ENCODE results near the gene SH3PXD2A.

SH3PXD2A gene

GRCh38 chr10:103798511-103798910 is 56.9 kb downstream of the SH3PXD2A start:
- no peak overlapping the region for H3K27ac ChIP-seq
- H3K4me1 ChIP-seq (ENCODE audit: control insufficient read depth in 1 of 2, insufficient read depth in 1 of 2, low read depth in 1 of 2, low read length in 1 of 2): no peaks in the 10 kb centered on the region
- no peaks in the 10 kb centered on the region for H3K9me3 ChIP-seq
- no peaks in the 10 kb centered on the region for H3K27me3 ChIP-seq
- TF ChIP-seq, protein P1, sequence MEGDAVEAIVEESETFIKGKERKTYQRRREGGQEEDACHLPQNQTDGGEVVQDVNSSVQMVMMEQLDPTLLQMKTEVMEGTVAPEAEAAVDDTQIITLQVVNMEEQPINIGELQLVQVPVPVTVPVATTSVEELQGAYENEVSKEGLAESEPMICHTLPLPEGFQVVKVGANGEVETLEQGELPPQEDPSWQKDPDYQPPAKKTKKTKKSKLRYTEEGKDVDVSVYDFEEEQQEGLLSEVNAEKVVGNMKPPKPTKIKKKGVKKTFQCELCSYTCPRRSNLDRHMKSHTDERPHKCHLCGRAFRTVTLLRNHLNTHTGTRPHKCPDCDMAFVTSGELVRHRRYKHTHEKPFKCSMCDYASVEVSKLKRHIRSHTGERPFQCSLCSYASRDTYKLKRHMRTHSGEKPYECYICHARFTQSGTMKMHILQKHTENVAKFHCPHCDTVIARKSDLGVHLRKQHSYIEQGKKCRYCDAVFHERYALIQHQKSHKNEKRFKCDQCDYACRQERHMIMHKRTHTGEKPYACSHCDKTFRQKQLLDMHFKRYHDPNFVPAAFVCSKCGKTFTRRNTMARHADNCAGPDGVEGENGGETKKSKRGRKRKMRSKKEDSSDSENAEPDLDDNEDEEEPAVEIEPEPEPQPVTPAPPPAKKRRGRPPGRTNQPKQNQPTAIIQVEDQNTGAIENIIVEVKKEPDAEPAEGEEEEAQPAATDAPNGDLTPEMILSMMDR (IDR thresholded peaks at IDR 0.05): no peak
- no peaks in the 10 kb centered on the region for H3K36me3 ChIP-seq
- no peak overlapping the region for H3K4me3 ChIP-seq (ENCODE audit: low read depth in 1 of 2, low read length in 1 of 2)

DNA sequence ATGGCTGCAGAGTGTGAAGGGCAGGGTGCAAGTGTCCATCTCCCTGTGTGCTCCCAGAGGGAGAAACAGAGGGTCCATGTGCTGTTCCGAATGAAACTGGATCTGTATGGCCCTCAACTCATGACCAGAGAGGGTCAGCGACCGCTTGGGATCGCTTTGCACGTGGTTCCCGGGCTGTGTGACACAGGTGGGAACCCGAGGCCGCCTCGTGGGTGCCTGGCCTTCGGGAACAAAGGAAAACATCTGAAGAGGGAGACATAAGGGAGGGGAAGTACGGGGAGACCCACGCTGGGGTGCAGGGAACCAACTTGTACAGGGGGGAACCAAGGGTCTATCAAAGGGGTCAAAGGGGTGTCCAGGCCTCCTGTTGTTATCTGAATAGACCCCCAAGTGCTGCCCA is 57.5 kb downstream of the SH3PXD2A start:
- Histone ChIP-seq H3K27me3 (no peaks in the 10 kb centered on the region), H3K4me3 (ENCODE audit: low read depth in 1 of 2, low read length in 1 of 2) (no peak overlapping the region), H3K4me1 (ENCODE audit: control insufficient read depth in 1 of 2, insufficient read depth in 1 of 2, low read depth in 1 of 2, low read length in 1 of 2) (no peaks in the 10 kb centered on the region), H3K9me3 (no peaks in the 10 kb centered on the region), H3K27ac (no peak overlapping the region), H3K36me3 (no peaks in the 10 kb centered on the region)
- TF ChIP-seq, protein P1 (IDR thresholded peaks at IDR 0.05): no peak

DNA sequence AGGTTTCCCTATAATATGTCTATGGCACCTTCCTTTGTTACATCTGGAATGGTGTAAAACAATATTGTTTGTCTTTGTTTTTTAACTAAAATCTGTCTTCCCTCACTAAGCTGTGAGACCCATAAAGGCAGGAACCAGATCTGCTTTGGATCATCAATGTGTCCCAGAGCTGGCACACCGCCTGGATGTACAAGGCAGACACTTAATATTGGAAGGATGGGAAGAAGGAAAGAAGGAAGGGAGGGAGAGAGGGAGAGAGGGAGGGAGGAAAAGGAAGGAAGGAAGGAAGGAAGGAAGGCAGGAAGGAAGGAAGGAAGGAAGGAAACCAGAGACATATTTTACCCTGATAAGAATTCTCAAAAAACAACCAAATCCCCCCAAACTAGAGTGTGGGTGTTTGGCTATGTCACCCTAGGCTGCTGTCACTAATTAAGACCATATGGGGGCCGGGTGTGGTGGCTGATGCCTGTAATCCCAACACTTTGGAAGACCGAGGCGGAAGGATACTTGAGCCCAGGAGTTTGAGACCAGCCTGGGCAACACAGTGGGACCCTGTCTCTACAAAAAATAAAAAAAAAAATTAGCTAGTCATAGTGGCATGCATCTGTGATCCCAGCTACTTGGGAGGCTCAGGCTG is 59.6 kb downstream of the SH3PXD2A start:
- Histone ChIP-seq H3K4me1 (ENCODE audit: control insufficient read depth in 1 of 2, insufficient read depth in 1 of 2, low read depth in 1 of 2, low read length in 1 of 2) (no peaks in the 10 kb centered on the region), H3K4me3 (ENCODE audit: low read depth in 1 of 2, low read length in 1 of 2) (no peak overlapping the region), H3K27me3 (no peaks in the 10 kb centered on the region), H3K27ac (no peak overlapping the region), H3K9me3 (no peaks in the 10 kb centered on the region), H3K36me3 (no peaks in the 10 kb centered on the region)
- TF ChIP-seq, protein P1 (IDR thresholded peaks at IDR 0.05): no peak

DNA sequence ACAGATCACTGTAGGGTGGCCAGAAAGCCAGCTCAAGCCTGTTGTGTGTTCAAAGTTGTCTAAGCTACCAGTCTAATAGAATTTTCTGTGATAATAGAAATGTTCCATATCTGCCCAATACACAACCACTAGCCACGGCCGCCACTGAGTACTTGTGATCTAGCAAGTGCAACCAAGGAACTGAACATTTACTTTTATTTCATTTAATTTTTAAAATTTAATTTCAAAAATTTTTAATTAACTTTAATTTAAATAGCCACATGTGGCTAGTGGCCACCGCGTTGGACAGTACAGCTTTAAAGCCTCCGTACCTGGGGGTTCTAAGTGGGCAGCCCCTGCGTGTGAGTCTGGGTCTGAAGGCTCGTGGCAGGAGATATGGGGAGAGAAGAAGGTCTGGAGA is 60.4 kb downstream of the SH3PXD2A start:
- H3K27ac ChIP-seq: no peak overlapping the region
- H3K4me3 ChIP-seq (ENCODE audit: low read depth in 1 of 2, low read length in 1 of 2): no peak overlapping the region
- no peaks in the 10 kb centered on the region for H3K27me3 ChIP-seq
- TF ChIP-seq, protein P1 (IDR thresholded peaks at IDR 0.05): no peak
- no peaks in the 10 kb centered on the region for H3K9me3 ChIP-seq
- no peaks in the 10 kb centered on the region for H3K4me1 ChIP-seq (ENCODE audit: control insufficient read depth in 1 of 2, insufficient read depth in 1 of 2, low read depth in 1 of 2, low read length in 1 of 2)
- no peaks in the 10 kb centered on the region for H3K36me3 ChIP-seq

DNA sequence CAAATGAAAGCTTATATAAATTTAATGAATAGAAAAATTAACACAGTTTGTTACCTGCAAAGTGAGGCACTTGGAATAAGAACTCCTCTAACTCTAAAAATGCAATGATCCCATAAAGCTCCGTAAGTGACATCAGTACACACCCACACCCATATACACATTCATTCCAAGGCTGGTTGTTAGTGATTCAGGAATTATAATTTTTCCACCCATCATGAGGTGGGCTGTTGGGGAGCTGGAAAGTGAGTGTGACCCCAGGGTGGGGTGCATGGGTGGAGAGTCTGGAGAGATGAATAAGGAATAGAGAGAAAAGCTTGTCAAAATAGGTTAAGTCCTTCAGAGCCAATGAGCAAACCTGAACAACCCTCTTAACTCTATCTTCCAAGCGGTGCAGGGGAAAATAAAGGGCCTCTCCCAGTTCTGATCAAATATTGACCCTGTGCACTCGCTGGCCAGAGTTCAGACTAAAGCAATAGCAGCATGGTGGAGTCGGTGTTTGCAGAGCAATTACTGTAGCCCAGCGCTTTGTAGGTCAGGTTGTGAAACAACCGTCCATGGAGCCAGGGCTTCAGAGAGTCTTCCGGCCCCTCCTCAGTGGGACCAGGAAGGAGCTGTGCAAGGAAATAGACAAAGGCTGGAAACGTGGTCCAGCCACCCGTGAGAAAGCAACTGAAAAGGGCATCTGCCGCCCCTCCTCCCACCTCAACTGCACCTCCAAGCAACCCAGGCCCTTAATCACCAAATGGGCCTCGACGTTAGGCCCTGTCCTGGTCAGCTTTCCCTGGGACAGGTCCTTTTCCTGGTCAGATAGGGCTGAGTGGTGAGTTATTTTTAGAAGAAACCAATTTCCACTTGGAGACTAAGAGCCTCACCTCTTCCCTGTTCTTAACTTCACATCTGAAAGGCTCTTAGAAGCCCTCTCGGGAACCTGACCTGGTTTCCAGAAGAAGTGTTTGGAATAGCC is 61.2 kb downstream of the SH3PXD2A start:
- Histone ChIP-seq H3K36me3 (no peaks in the 10 kb centered on the region), H3K27ac (no peak overlapping the region), H3K9me3 (no peaks in the 10 kb centered on the region), H3K4me3 (ENCODE audit: low read depth in 1 of 2, low read length in 1 of 2) (no peak overlapping the region), H3K4me1 (ENCODE audit: control insufficient read depth in 1 of 2, insufficient read depth in 1 of 2, low read depth in 1 of 2, low read length in 1 of 2) (no peaks in the 10 kb centered on the region), H3K27me3 (no peaks in the 10 kb centered on the region)
- TF ChIP-seq, protein P1 (IDR thresholded peaks at IDR 0.05): no peak

Measured in neutrophil (primary cell).